AG04449 (cell line): ENCODE measurements around the gene MTA3.
"Not testable (repeated sequence)": the region's sequence is repeated elsewhere in the genome, so short reads cannot be mapped to it uniquely, and the experiment has no call there.

Experiments used
- CTCF ChIA-PET: fragments of 350-600 bp; formaldehyde crosslinking; extraction: SDS; loops from one replicate; lab custom pipeline; 2021; ENCODE audit warnings: antibody characterized with exemption; lab: Yijun Ruan, JAX
- POLR2A ChIA-PET: fragments of 400-600, 350-600 bp; formaldehyde crosslinking; extraction: SDS; loops from one replicate; lab custom pipeline; 2020; ENCODE audit warnings: antibody characterized with exemption, inconsistent platforms; lab: Yijun Ruan, JAX
- DNase-seq: peaks from one replicate; pipeline ENCODE4 v3.0.0-alpha.2; 2010; ENCODE audit warnings: low read depth, low spot score
- H3K4me3 ChIP-seq: 2 replicates; pipeline ENCODE4 v1.5.1; 2011; ENCODE audit warnings: low read depth, mild to moderate bottlenecking, control low read depth, low read length
- CTCF ChIP-seq: IDR thresholded peaks from one replicate; pipeline ENCODE4 v1.5.1; 2011; ENCODE audit warnings: mild to moderate bottlenecking, moderate library complexity, low read length, control low read depth, inconsistent platforms; ENCODE audit not compliant: insufficient read depth; ENCODE audit errors: missing control alignments

Gene MTA3

DNA sequence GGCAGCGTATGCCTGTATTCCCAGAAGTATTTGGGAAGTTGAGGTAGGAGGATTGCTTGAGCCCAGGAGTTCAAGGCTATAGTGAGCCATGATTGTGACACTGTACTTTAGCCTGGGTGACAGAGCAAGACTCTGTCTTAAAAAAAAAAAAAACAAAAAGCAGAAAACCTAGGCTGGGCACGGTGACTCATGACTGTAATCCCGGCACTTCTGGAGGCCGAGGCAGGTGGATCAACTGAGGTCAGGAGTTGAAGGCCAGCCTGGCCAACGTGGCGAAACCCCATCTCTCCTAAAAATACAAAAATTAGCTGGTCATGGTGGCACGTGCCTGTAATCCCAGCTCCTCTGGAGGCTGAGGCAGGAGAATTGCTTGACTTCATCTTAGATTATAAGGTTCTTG, 46.4 kb downstream of the MTA3 start:
- TF ChIP-seq CTCF, result no peak
- ChIA-PET POLR2A (no interaction called here), CTCF (no interaction called here)
- no peak for DNase-seq
- no peak overlapping the region for H3K4me3 ChIP-seq

GRCh38 chr2:42618116-42618515, 49.7 kb downstream of the MTA3 start:
- TF ChIP-seq CTCF, result no peak
- H3K4me3 ChIP-seq, result no peak overlapping the region
- CTCF ChIA-PET, result no interaction called here
- DNase-seq, result no peak
- POLR2A ChIA-PET, result no interaction called here

- CTCF ChIA-PET, result no interaction called here
- POLR2A ChIA-PET, result no interaction called here
- TF ChIP-seq CTCF, result no peak
- peak; percentile 26 for DNase-seq
- no peak overlapping the region for H3K4me3 ChIP-seq
Observed at GRCh38 chr2:42618972-42619371, 50.5 kb downstream of the MTA3 start.

DNA sequence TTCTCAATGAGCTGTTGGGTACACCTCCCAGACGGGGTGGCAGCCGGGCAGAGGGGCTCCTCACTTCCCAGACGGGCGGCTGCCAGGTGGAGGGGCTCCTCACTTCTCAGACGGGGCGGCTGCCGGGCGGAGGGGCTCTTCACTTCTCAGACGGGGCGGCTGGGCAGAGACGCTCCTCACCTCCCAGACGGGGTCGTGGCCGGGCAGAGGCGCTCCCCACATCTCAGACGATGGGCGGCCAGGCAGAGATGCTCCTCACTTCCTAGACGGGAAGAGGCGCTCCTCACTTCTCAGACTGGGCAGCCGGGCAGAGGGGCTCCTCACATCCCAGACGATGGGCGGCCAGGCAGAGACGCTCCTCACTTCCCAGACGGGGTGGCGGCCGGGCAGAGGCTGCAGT, 53.2 kb downstream of the MTA3 start:
- DNase-seq, POLR2A ChIA-PET: not testable (repeated sequence)

DNA sequence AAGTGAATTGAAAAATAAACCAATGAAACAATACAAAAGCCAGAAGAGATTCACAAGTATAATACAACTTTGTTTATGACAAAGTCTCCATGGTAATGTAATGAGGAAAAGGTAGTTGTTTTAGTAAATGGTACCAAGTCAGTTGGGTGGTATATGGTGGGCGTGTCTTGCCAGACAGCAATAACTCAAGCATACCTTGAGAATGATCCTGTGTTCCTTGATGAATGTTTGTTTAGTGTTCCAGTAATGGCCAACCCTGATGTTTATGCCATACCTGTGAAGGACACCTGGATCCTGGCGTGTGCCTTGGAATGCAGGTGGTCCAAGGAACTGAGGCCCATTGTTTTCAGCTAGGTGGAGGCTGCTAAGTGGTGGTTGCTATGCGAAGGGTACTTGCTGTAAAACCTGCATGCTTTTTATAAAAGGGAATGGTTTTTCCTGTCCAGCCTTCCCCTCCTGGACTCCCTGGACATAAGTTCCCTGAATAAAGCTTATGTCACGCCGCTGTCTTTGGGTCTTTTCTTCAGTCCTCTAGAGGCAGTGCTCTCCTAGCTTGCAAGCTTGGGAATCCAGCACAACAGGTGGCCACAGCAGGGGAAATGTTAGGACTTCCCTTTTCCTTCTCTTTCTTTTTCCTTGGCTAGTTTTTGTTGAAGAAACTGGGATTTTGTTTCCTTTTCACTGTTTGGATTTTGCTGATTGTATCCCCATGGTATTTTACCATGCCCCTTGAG, 54.7 kb downstream of the MTA3 start:
- no peak for DNase-seq
- no peak overlapping the region for H3K4me3 ChIP-seq
- ChIA-PET POLR2A (no interaction called here), CTCF (no interaction called here)
- TF ChIP-seq CTCF, result no peak

More for the DNA sequence above, 53.2 kb downstream of the MTA3 start:
- CTCF ChIA-PET, H3K4me3 ChIP-seq: not testable (repeated sequence)

- CTCF ChIA-PET, result no interaction called here
- H3K4me3 ChIP-seq, result no peak overlapping the region
- DNase-seq, result no peak
- no peak for TF ChIP-seq CTCF
- POLR2A ChIA-PET, result no interaction called here
Observed at GRCh38 chr2:42624047-42624446, 55.6 kb downstream of the MTA3 start.

DNA sequence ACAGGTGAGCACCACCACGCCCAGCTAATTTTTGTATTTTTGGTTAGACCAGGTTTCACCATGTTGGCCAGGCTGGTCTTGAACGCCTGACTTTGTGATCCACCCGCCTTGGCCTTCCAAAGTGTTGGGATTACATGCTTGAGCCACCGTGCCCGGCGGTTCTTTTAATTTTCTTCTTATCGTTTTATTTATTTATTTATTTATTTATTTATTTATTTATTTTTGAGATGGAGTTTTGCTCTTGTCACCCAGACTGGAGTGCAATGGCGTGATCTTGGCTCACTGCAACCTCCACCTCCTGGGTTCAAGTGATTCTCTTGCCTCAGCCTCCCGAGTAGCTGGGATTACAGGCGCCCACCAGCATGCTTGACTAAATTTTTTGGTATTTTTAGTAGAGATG, 59.6 kb downstream of the MTA3 start:
- DNase-seq, POLR2A ChIA-PET, CTCF ChIA-PET, H3K4me3 ChIP-seq: not testable (repeated sequence)
